HCT116 (cell line): ENCODE data around the gene DEF6.

Source experiments
- EZH2 ChIP-seq: fragments of 200-600 bp; sonication (generic); IDR thresholded peaks from 2 replicates; pipeline ENCODE4 v1.6.1; 2017; ENCODE audit warnings: antibody characterized with exemption, mixed run types
- JUND ChIP-seq: IDR thresholded peaks from 2 replicates; pipeline ENCODE4 v1.6.1; 2012
- SP1 ChIP-seq: IDR thresholded peaks from 2 replicates; pipeline ENCODE4 v1.6.1; 2012; ENCODE audit warnings: low read depth
- TCF7L2 ChIP-seq: IDR thresholded peaks from 2 replicates; pipeline ENCODE4 v1.7.0; 2011; ENCODE audit warnings: borderline replicate concordance, inconsistent platforms; ENCODE audit not compliant: insufficient read depth, insufficient read length; ENCODE audit errors: extremely low read depth
- TF ChIP-seq, protein P1 (sequence below), 3 experiments: fragments of 200-600 bp in 1 of 3; sonication (generic) in 1 of 3; IDR thresholded peaks in 2 of 3; conservative IDR thresholded peaks in 1 of 3; 2 replicates each; pipeline ENCODE4 v1.5.1; 2012 to 2017; ENCODE audit warnings: low read depth in 2 of 3, low read length in 2 of 3, antibody characterized with exemption in 1 of 3, borderline replicate concordance in 1 of 3, control low read depth in 1 of 3, mild to moderate bottlenecking in 1 of 3, mixed read lengths in 1 of 3, mixed run types in 1 of 3, moderate library complexity in 1 of 3; ENCODE audit not compliant: insufficient read depth in 1 of 3
- TF ChIP-seq, protein P2 (sequence below): IDR thresholded peaks from 2 replicates; pipeline ENCODE4 v1.6.1; 2012

DNA sequence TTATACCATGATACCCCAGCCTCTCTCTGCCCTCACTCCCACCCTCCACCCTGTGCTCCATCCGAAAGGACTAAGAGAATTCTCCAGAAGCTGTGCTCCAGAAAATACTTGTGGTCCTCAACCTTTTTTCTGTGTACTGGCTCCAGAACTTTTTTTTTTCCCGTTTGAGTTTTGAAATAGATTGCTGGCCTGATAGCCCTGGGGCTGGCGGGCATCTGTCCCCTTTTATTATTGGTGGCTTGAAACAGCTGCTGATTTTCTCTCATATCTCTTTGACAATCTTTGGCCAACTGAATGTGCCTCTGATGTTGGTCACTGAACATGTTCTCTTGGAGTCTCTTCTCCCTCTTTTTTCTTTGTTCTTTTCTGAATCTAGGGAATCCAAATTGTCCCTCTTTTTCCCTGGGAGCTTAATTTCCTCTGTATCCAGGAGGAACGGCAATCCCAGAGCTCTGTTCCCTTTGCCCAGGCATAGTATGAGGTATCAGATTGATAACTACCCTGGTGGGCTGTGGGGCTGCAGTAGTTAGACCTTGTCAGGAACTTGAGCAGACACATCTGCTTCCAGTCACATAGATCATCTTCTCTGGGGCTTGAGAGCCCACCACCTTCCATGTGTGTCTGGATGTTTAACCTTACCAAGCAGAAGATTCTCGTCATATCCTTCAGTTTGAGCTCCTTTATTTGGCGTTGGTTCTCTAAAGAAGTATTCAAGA lies 46.4 kb downstream of the DEF6 start:
- TF ChIP-seq, protein P1, sequence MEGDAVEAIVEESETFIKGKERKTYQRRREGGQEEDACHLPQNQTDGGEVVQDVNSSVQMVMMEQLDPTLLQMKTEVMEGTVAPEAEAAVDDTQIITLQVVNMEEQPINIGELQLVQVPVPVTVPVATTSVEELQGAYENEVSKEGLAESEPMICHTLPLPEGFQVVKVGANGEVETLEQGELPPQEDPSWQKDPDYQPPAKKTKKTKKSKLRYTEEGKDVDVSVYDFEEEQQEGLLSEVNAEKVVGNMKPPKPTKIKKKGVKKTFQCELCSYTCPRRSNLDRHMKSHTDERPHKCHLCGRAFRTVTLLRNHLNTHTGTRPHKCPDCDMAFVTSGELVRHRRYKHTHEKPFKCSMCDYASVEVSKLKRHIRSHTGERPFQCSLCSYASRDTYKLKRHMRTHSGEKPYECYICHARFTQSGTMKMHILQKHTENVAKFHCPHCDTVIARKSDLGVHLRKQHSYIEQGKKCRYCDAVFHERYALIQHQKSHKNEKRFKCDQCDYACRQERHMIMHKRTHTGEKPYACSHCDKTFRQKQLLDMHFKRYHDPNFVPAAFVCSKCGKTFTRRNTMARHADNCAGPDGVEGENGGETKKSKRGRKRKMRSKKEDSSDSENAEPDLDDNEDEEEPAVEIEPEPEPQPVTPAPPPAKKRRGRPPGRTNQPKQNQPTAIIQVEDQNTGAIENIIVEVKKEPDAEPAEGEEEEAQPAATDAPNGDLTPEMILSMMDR (IDR thresholded peaks at IDR 0.05 in 2 of 3, conservative IDR thresholded peaks at IDR 0.05 in 1 of 3; ENCODE audit: borderline replicate concordance in 1 of 3, insufficient read depth in 1 of 3, low read depth in 2 of 3, low read length in 2 of 3): no peak
- TF ChIP-seq EZH2 (no peak), JUND (no peak), TCF7L2 (no peak), SP1 (no peak)
- TF ChIP-seq, protein P2, sequence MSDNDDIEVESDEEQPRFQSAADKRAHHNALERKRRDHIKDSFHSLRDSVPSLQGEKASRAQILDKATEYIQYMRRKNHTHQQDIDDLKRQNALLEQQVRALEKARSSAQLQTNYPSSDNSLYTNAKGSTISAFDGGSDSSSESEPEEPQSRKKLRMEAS: no peak
